ENCODE results near the gene PDZD2. TPM values are rescaled to one million over a fixed set of nuclear protein-coding genes. Genes with fewer than 3 reads are reported as not detected.
"Not testable (repeated sequence)": the region's sequence is repeated elsewhere in the genome, so short reads cannot be mapped to it uniquely, and the experiment has no call there.

Gene PDZD2
- total RNA-seq, 1 experiment from 2014 or later = not detected

DNA sequence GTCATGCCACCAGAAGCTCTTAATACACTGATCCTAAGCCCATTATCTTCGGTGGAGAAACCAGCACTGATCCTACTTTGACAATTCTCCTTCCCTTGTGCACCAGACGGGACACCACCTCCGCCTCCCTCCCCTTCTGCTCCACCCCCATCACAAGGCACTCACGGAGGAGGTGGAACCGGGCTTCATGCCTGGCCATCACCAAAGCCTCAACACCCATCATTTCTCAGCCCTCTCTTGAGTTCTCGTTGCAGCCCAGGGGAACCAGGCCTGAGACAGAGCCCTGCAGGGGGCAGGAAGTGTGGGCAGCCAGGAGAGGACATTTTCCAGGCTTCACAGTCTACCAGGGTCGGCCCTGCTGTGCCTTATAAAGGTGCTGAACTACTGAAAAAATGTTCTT is 374.7 kb downstream of the PDZD2 start:
- intact Hi-C loops (cut with micrococcal nuclease; ENCODE audit: unreplicated experiment) = no loop called here
- peaks cover 94% of the 10 kb centered on the region for H3K27me3 ChIP-seq (ENCODE audit: insufficient read depth, low read depth)
- no peak for TF ChIP-seq EZH2 (IDR thresholded peaks at IDR 0.05; ENCODE audit: low read depth)
- TF ChIP-seq, protein P1, sequence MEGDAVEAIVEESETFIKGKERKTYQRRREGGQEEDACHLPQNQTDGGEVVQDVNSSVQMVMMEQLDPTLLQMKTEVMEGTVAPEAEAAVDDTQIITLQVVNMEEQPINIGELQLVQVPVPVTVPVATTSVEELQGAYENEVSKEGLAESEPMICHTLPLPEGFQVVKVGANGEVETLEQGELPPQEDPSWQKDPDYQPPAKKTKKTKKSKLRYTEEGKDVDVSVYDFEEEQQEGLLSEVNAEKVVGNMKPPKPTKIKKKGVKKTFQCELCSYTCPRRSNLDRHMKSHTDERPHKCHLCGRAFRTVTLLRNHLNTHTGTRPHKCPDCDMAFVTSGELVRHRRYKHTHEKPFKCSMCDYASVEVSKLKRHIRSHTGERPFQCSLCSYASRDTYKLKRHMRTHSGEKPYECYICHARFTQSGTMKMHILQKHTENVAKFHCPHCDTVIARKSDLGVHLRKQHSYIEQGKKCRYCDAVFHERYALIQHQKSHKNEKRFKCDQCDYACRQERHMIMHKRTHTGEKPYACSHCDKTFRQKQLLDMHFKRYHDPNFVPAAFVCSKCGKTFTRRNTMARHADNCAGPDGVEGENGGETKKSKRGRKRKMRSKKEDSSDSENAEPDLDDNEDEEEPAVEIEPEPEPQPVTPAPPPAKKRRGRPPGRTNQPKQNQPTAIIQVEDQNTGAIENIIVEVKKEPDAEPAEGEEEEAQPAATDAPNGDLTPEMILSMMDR (conservative IDR thresholded peaks at IDR 0.05) = no peak
- no peak overlapping the region for H3K4me2 ChIP-seq
- no peak overlapping the region for H3K27ac ChIP-seq
- H3K9me3 ChIP-seq (ENCODE audit: insufficient read depth, low read depth) = no peaks in the 10 kb centered on the region
- CTCF ChIA-PET = no interaction called here
- no peaks in the 10 kb centered on the region for H3K36me3 ChIP-seq (ENCODE audit: low read depth)
- no peaks in the 10 kb centered on the region for H3K9me2 ChIP-seq (ENCODE audit: insufficient read depth)
- no peak overlapping the region for H3K4me3 ChIP-seq
- H3F3A ChIP-seq (ENCODE audit: insufficient read depth, low read depth) = no peaks in the 10 kb centered on the region
- H4K20me1 ChIP-seq (ENCODE audit: insufficient read depth) = no peaks in the 10 kb centered on the region
- H3K79me2 ChIP-seq (ENCODE audit: low read depth) = no peaks in the 10 kb centered on the region
- POLR2A ChIA-PET (ENCODE audit: unreplicated experiment) = no interaction called here
- no TSS peak for BruUV-seq (replicated peaks)
- no peaks in the 10 kb centered on the region for H3K4me1 ChIP-seq (replicated peaks; ENCODE audit: insufficient read depth)
- DNase-seq = no peak
- H2AFZ ChIP-seq = no peak overlapping the region

DNA sequence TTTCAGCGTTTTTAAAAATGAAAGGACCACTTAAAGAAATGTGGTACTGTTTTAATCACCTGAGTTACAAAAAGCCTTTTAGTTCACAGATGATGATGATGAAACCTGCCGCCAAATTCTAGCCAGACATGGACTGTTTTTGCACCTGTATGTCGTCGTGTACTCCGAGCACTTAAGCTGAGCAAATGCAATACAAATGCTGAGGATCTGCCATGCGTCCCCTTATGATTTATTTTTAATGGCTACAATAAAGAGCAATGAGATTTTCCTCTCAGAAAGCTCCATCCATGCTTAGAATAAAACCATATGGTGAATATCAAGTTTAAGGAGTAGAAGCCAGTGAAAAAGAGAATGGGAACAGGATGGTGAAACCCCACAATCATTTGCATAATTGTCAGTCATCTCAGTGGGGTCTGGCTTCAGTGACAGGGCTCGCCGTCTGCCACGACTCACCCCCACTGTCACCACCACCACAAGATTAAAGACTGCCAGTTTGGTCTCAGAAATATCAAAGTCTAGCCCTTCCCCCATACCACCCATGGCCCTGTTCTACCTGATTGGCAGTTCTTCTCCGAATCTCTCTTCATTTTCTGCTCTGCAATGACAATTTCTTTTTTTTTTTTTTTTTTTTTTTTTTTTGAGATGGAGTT is 375.3 kb downstream of the PDZD2 start:
- H3K4me2 ChIP-seq = no peak overlapping the region
- no peaks in the 10 kb centered on the region for H3K4me1 ChIP-seq (replicated peaks; ENCODE audit: insufficient read depth)
- no TSS peak for BruUV-seq (replicated peaks)
- no peak overlapping the region for H3K27ac ChIP-seq
- no peaks in the 10 kb centered on the region for H3K79me2 ChIP-seq (ENCODE audit: low read depth)
- ChIA-PET POLR2A (ENCODE audit: unreplicated experiment) (no interaction called here), CTCF (no interaction called here)
- no peaks in the 10 kb centered on the region for H3F3A ChIP-seq (ENCODE audit: insufficient read depth, low read depth)
- no peak overlapping the region for H3K4me3 ChIP-seq
- H3K9me2 ChIP-seq (ENCODE audit: insufficient read depth) = no peaks in the 10 kb centered on the region
- intact Hi-C loops (cut with micrococcal nuclease; ENCODE audit: unreplicated experiment) = no loop called here
- no peaks in the 10 kb centered on the region for H3K9me3 ChIP-seq (ENCODE audit: insufficient read depth, low read depth)
- peaks cover 97% of the 10 kb centered on the region for H3K27me3 ChIP-seq (ENCODE audit: insufficient read depth, low read depth)
- H3K36me3 ChIP-seq (ENCODE audit: low read depth) = no peaks in the 10 kb centered on the region
- TF ChIP-seq, protein P1 (conservative IDR thresholded peaks at IDR 0.05) = no peak
- no peak for TF ChIP-seq EZH2 (IDR thresholded peaks at IDR 0.05; ENCODE audit: low read depth)
- H2AFZ ChIP-seq = no peak overlapping the region
- no peaks in the 10 kb centered on the region for H4K20me1 ChIP-seq (ENCODE audit: insufficient read depth)
- no peak for DNase-seq

DNA sequence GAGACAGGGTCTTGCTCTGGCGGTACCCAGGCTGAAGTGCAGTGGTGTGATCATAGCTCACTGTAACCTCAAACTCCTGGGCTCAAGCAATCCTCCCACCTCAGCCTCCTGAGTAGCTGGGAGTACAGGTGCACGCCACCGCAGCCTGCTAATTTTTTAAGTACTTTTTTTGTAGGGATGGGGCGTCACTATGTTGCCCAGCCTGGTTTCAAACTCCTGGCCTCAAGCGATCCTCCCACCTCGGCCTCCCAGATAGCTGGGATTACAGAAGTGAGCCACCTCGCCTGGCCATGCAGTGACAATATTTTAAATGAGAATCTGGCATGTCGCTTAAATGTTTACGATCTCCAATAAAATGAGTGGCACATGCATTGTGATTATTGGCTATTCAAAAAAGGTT is 376.3 kb downstream of the PDZD2 start:
- DNase-seq; H3K4me1 ChIP-seq (replicated peaks; ENCODE audit: insufficient read depth); CTCF ChIA-PET; H4K20me1 ChIP-seq (ENCODE audit: insufficient read depth); H3K79me2 ChIP-seq (ENCODE audit: low read depth); H3K36me3 ChIP-seq (ENCODE audit: low read depth); H2AFZ ChIP-seq; H3F3A ChIP-seq (ENCODE audit: insufficient read depth, low read depth); H3K27ac ChIP-seq; H3K9me2 ChIP-seq (ENCODE audit: insufficient read depth); intact Hi-C loops (cut with micrococcal nuclease; ENCODE audit: unreplicated experiment); H3K4me3 ChIP-seq; BruUV-seq (replicated peaks); H3K4me2 ChIP-seq; POLR2A ChIA-PET (ENCODE audit: unreplicated experiment); H3K9me3 ChIP-seq (ENCODE audit: insufficient read depth, low read depth): not testable (repeated sequence)
- peaks cover 93% of the 10 kb centered on the region for H3K27me3 ChIP-seq (ENCODE audit: insufficient read depth, low read depth)

All from PC-9 (cell line).